H9 (cell line): ENCODE measurements around the gene PNPLA8. TPM values are rescaled to one million over a fixed set of nuclear protein-coding genes. Genes with fewer than 3 reads are reported as not detected.

Experiments
- DNase-seq: peaks from one replicate; pipeline ENCODE4 v3.0.0-alpha.2; 2017
- H2AFZ ChIP-seq: one replicate; pipeline ENCODE4 v1.6.1; 2013; ENCODE audit warnings: mild to moderate bottlenecking, low read length, control low read depth, moderate library complexity
- H2AK5ac ChIP-seq: 2 replicates; pipeline ENCODE4 v1.6.1; 2013; ENCODE audit warnings: low read length, control low read depth, mixed read lengths; ENCODE audit not compliant: insufficient read length
- H2BK120ac ChIP-seq: one replicate; pipeline ENCODE4 v1.6.1; 2013; ENCODE audit warnings: low read depth, mild to moderate bottlenecking, low read length, control low read depth, inconsistent platforms; ENCODE audit not compliant: poor library complexity, severe bottlenecking
- H2BK12ac ChIP-seq: 2 replicates; pipeline ENCODE4 v1.6.1; 2013; ENCODE audit warnings: low read length, control low read depth, mixed read lengths, low read depth; ENCODE audit not compliant: insufficient read length
- H2BK15ac ChIP-seq: 2 replicates; pipeline ENCODE4 v1.6.1; 2013; ENCODE audit warnings: low read depth, low read length, control low read depth
- H2BK20ac ChIP-seq: one replicate; pipeline ENCODE4 v1.6.1; 2013; ENCODE audit warnings: low read depth, mild to moderate bottlenecking, low read length, control low read depth, inconsistent platforms; ENCODE audit not compliant: poor library complexity, severe bottlenecking
- H2BK5ac ChIP-seq: 2 replicates; pipeline ENCODE4 v1.6.1; 2013; ENCODE audit warnings: low read length, control low read depth, mixed read lengths; ENCODE audit not compliant: insufficient read length
- H3K14ac ChIP-seq: 2 replicates; pipeline ENCODE4 v1.6.1; 2013; ENCODE audit warnings: low read length, control low read depth; ENCODE audit not compliant: insufficient read depth
- H3K18ac ChIP-seq: 2 replicates; pipeline ENCODE4 v1.6.1; 2013; ENCODE audit warnings: low read depth, mild to moderate bottlenecking, mixed read lengths, low read length, control low read depth; ENCODE audit not compliant: insufficient read length
- H3K23ac ChIP-seq: 2 replicates; pipeline ENCODE4 v1.6.1; 2013; ENCODE audit warnings: low read length, control low read depth, mixed read lengths, low read depth; ENCODE audit not compliant: insufficient read length
- H3K23me2 ChIP-seq: 2 replicates; pipeline ENCODE4 v1.6.1; 2013; ENCODE audit warnings: low read depth, mild to moderate bottlenecking, mixed read lengths, low read length, control low read depth; ENCODE audit not compliant: insufficient read length, poor library complexity, severe bottlenecking
- H3K27ac ChIP-seq: 2 replicates; pipeline ENCODE4 v1.5.1; 2013; ENCODE audit warnings: low read length, control low read depth, mixed read lengths, low read depth; ENCODE audit not compliant: insufficient read length
- H3K27me3 ChIP-seq: 2 replicates; pipeline ENCODE4 v1.6.1; 2013; ENCODE audit warnings: low read length, control low read depth, inconsistent platforms; ENCODE audit not compliant: insufficient read depth
- H3K4ac ChIP-seq: 2 replicates; pipeline ENCODE4 v1.6.1; 2013; ENCODE audit warnings: low read depth, mild to moderate bottlenecking, control low read depth, inconsistent platforms, low read length, moderate library complexity
- H3K4me1 ChIP-seq: 2 replicates; pipeline ENCODE4 v1.6.1; 2013; ENCODE audit warnings: low read length, control low read depth, inconsistent platforms; ENCODE audit not compliant: insufficient read depth
- H3K4me2 ChIP-seq: 2 replicates; pipeline ENCODE4 v1.6.1; 2013; ENCODE audit warnings: low read length, control low read depth, mixed read lengths; ENCODE audit not compliant: insufficient read length, insufficient read depth
- H3K56ac ChIP-seq: 2 replicates; pipeline ENCODE4 v1.6.1; 2013; ENCODE audit warnings: low read depth, mild to moderate bottlenecking, mixed read lengths, low read length, control low read depth; ENCODE audit not compliant: insufficient read length
- H3K79me1 ChIP-seq: 2 replicates; pipeline ENCODE4 v1.6.1; 2013; ENCODE audit warnings: low read depth, mild to moderate bottlenecking, moderate library complexity, low read length, control low read depth, inconsistent platforms; ENCODE audit not compliant: insufficient read depth, poor library complexity, severe bottlenecking
- H3K79me2 ChIP-seq: 2 replicates; pipeline ENCODE4 v1.6.1; 2013; ENCODE audit warnings: low read length, control low read depth, inconsistent platforms; ENCODE audit not compliant: insufficient read depth
- H3K9ac ChIP-seq: 2 replicates; pipeline ENCODE4 v1.6.1; 2013; ENCODE audit warnings: low read length, control low read depth, mixed read lengths; ENCODE audit not compliant: insufficient read length; ENCODE audit errors: extremely low read depth
- H3K9me3 ChIP-seq: one replicate; pipeline ENCODE4 v1.6.1; 2013; ENCODE audit warnings: low read depth, low read length, inconsistent platforms; ENCODE audit not compliant: control insufficient read depth
- H3T11ph ChIP-seq: one replicate; pipeline ENCODE4 v1.6.1; 2013; ENCODE audit warnings: mild to moderate bottlenecking, low read length, control low read depth, inconsistent platforms
- H4K20me1 ChIP-seq: one replicate; pipeline ENCODE4 v1.6.1; 2013; ENCODE audit not compliant: control insufficient read depth, insufficient read length, insufficient read depth
- H4K5ac ChIP-seq: 2 replicates; pipeline ENCODE4 v1.6.1; 2013; ENCODE audit warnings: low read depth, mild to moderate bottlenecking, mixed read lengths, low read length, control low read depth; ENCODE audit not compliant: insufficient read length
- H4K8ac ChIP-seq: replicated peaks from 2 replicates; pipeline ENCODE4 v1.6.1; 2013; ENCODE audit warnings: low read length, control low read depth, mixed read lengths, low read depth; ENCODE audit not compliant: insufficient read length
- H4K91ac ChIP-seq: 2 replicates; pipeline ENCODE4 v1.6.1; 2013; ENCODE audit warnings: low read depth, mild to moderate bottlenecking, moderate library complexity, mixed read lengths, low read length, control low read depth; ENCODE audit not compliant: insufficient read length
- H3K27ac Mint-ChIP-seq, 3 experiments: 2 replicates in 2 of 3; 3 replicates in 1 of 3; pipeline ENCODE4 v1.8.0; 2020 to 2021; ENCODE audit warnings: mixed read lengths in 3 of 3, mild to moderate bottlenecking in 1 of 3, moderate library complexity in 1 of 3
- H3K27me3 Mint-ChIP-seq: 2 replicates; pipeline ENCODE4 v1.8.0; 2021; ENCODE audit warnings: low read depth, mild to moderate bottlenecking, moderate library complexity, mixed read lengths
- H3K36me3 Mint-ChIP-seq, 3 experiments: 2 replicates in 2 of 3; 3 replicates in 1 of 3; pipeline ENCODE4 v1.8.0; 2020 to 2021; ENCODE audit warnings: low read depth in 3 of 3, mixed read lengths in 3 of 3; ENCODE audit not compliant: insufficient read depth in 1 of 3
- H3K4me1 Mint-ChIP-seq, 2 experiments: 2 replicates each; pipeline ENCODE4 v1.8.0; 2020; ENCODE audit warnings: mixed read lengths in 2 of 2
- H3K4me3 Mint-ChIP-seq, 2 experiments: 2 replicates in 1 of 2; 3 replicates in 1 of 2; pipeline ENCODE4 v1.8.0; 2020 to 2021; ENCODE audit warnings: mild to moderate bottlenecking in 2 of 2, mixed read lengths in 2 of 2, moderate library complexity in 1 of 2
- H3K9me3 Mint-ChIP-seq, 2 experiments: 2 replicates in 1 of 2; 3 replicates in 1 of 2; pipeline ENCODE4 v1.8.0; 2020; ENCODE audit warnings: mild to moderate bottlenecking in 2 of 2, mixed read lengths in 2 of 2, moderate library complexity in 1 of 2
- WGBS: extraction: QIAGEN DNeasy Blood & Tissue Kit; methylation state at CpG from one replicate; pipeline ENCODE4 v1.1.7; 2013; ENCODE audit warnings: missing lambda C conversion rate, low lambda C conversion rate, mixed read lengths; ENCODE audit not compliant: insufficient read length; ENCODE audit errors: extremely low coverage; 5-methylcytosine and 5-hydroxymethylcytosine counted together
- total RNA-seq: library from RNA; stranded (reverse); gene quantifications from 2 replicates; pipeline ENCODE4 v1.2.1, GENCODE V29; 2021
- TF ChIP-seq, protein P1 (sequence below): fragments of 200-600 bp; sonication (generic); conservative IDR thresholded peaks from 3 replicates; pipeline ENCODE4 v1.8.0; 2021; ENCODE audit warnings: antibody characterized with exemption, mild to moderate bottlenecking

PNPLA8 gene
- total RNA-seq, 1 experiment from 2014 or later = 11.7 TPM

DNA sequence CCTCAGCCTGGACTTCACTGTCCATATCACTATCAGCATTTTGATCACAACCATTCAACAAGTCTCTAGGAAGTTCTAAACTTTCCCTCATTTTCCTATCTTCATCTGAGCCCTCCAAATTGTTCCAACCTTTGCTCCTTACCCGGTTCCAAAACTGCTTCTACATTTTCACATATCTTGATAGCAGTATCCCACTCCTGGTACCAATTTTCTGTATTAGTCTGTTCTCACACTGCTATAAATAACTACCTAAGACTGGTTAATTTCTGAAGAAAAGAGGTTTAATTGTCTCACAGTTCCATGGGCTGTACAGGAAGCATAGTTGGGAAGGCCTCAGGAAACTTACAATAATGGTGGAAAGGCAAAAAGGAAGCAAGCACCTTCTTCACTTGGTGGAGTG, 31.7 kb upstream of the PNPLA8 start:
- Histone ChIP-seq H2BK15ac (no peak overlapping the region), H3K18ac (no peak overlapping the region), H3K79me1 (no peaks in the 10 kb centered on the region), H3K27ac (no peak overlapping the region), H4K5ac (no peak overlapping the region), H3K56ac (no peak overlapping the region), H3K23ac (no peak overlapping the region), H3K79me2 (no peaks in the 10 kb centered on the region), H3T11ph (no peak overlapping the region), H3K9ac (no peak overlapping the region), H4K20me1 (no peaks in the 10 kb centered on the region), H3K23me2 (no peaks in the 10 kb centered on the region), H2BK20ac (no peak overlapping the region), H3K9me3 (peaks cover 7% of the 10 kb centered on the region), H4K8ac (no peak overlapping the region), H3K27me3 (no peaks in the 10 kb centered on the region), H2AK5ac (no peak overlapping the region), H2BK120ac (no peak overlapping the region), H3K14ac (no peak overlapping the region), H3K4me2 (no peak overlapping the region), H3K4ac (no peak overlapping the region), H2BK5ac (no peak overlapping the region), H4K91ac (no peak overlapping the region), H2BK12ac (no peak overlapping the region), H2AFZ (no peak overlapping the region), H3K4me1 (no peaks in the 10 kb centered on the region)
- Mint-ChIP-seq H3K4me3 (no peak overlapping the region), H3K27me3 (no peaks in the 10 kb centered on the region), H3K27ac (no peak overlapping the region), H3K4me1 (no peaks in the 10 kb centered on the region; a peak in 1 of 4 replicates), H3K9me3 (peaks cover 24% of the 10 kb centered on the region in 2 experiments), H3K36me3 (peaks cover 19 to 39% (median 27%) of the 10 kb centered on the region in 3 experiments)
- TF ChIP-seq, protein P1, sequence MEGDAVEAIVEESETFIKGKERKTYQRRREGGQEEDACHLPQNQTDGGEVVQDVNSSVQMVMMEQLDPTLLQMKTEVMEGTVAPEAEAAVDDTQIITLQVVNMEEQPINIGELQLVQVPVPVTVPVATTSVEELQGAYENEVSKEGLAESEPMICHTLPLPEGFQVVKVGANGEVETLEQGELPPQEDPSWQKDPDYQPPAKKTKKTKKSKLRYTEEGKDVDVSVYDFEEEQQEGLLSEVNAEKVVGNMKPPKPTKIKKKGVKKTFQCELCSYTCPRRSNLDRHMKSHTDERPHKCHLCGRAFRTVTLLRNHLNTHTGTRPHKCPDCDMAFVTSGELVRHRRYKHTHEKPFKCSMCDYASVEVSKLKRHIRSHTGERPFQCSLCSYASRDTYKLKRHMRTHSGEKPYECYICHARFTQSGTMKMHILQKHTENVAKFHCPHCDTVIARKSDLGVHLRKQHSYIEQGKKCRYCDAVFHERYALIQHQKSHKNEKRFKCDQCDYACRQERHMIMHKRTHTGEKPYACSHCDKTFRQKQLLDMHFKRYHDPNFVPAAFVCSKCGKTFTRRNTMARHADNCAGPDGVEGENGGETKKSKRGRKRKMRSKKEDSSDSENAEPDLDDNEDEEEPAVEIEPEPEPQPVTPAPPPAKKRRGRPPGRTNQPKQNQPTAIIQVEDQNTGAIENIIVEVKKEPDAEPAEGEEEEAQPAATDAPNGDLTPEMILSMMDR = no peak
- WGBS = no CpG with 5 or more reads among the region's 1 CpG
- DNase-seq = no peak
